GM18951 (cell line): ENCODE data around the gene PLXDC2.

Source experiments
- POLR2A ChIP-seq: IDR thresholded peaks from 4 replicates; pipeline ENCODE4 v1.6.1; 2011; ENCODE audit warnings: mild to moderate bottlenecking; ENCODE audit not compliant: insufficient read length, insufficient read depth; ENCODE audit errors: extremely low read depth
- in situ Hi-C: fragments of 300-500 bp; cut with MboI; formaldehyde crosslinking; loops from one replicate; pipeline ENCODE4 v1.12.0; 2022; ENCODE audit warnings: low sequenced_read_pairs, mixed read lengths, inconsistent platforms; ENCODE audit not compliant: unreplicated experiment

The PLXDC2 gene

GRCh38 chr10:20115894-20116293 is 299.7 kb downstream of the PLXDC2 start:
- in situ Hi-C loops = no loop called here
- no peak for TF ChIP-seq POLR2A

- in situ Hi-C loops = no loop called here
- TF ChIP-seq POLR2A = no peak
Observed at GRCh38 chr10:20117471-20117870, 301.2 kb downstream of the PLXDC2 start.

- TF ChIP-seq POLR2A = no peak
- in situ Hi-C loops = no loop called here
Observed at GRCh38 chr10:20118119-20118518, 301.9 kb downstream of the PLXDC2 start.

- TF ChIP-seq POLR2A = no peak
- in situ Hi-C loops = no loop called here
Observed at GRCh38 chr10:20128811-20129210, 312.6 kb downstream of the PLXDC2 start.

GRCh38 chr10:20132816-20133215 is 316.6 kb downstream of the PLXDC2 start:
- no peak for TF ChIP-seq POLR2A
- in situ Hi-C loops = no loop called here

GRCh38 chr10:20133669-20134189 is 317.5 kb downstream of the PLXDC2 start:
- in situ Hi-C loops = no loop called here
- TF ChIP-seq POLR2A = no peak

- in situ Hi-C loops = no loop called here
- no peak for TF ChIP-seq POLR2A
Observed at GRCh38 chr10:20142311-20142710, 326.1 kb downstream of the PLXDC2 start.

- no peak for TF ChIP-seq POLR2A
- in situ Hi-C loops = no loop called here
Observed at GRCh38 chr10:20144268-20144667, 328.0 kb downstream of the PLXDC2 start.

- no peak for TF ChIP-seq POLR2A
- in situ Hi-C loops = no loop called here
Observed at GRCh38 chr10:20146004-20146403, 329.8 kb downstream of the PLXDC2 start.

GRCh38 chr10:20147684-20148083 is 331.5 kb downstream of the PLXDC2 start:
- in situ Hi-C loops = no loop called here
- no peak for TF ChIP-seq POLR2A

GRCh38 chr10:20156511-20156910 is 340.3 kb downstream of the PLXDC2 start:
- in situ Hi-C loops = no loop called here
- TF ChIP-seq POLR2A = no peak

GRCh38 chr10:20157314-20157713 is 341.1 kb downstream of the PLXDC2 start:
- no peak for TF ChIP-seq POLR2A
- in situ Hi-C loops = no loop called here

GRCh38 chr10:20158086-20158485 is 341.9 kb downstream of the PLXDC2 start:
- no peak for TF ChIP-seq POLR2A
- in situ Hi-C loops = no loop called here

- in situ Hi-C loops = no loop called here
- no peak for TF ChIP-seq POLR2A
Observed at GRCh38 chr10:20162123-20162522, 345.9 kb downstream of the PLXDC2 start.

GRCh38 chr10:20166096-20166675 is 350.0 kb downstream of the PLXDC2 start:
- in situ Hi-C loops = no loop called here
- TF ChIP-seq POLR2A = no peak

- no peak for TF ChIP-seq POLR2A
Observed at GRCh38 chr10:20170661-20171060, 354.4 kb downstream of the PLXDC2 start.

More at GRCh38 chr10:20170661-20171060, 354.4 kb downstream of the PLXDC2 start:
- in situ Hi-C loops = no loop called here
